SK-N-SH (cell line): ENCODE measurements around the gene KLHL17. TPM values are rescaled to one million over a fixed set of nuclear protein-coding genes. Genes with fewer than 3 reads are reported as not detected.

ENCODE experiments used
- CTCF ChIA-PET: fragments of 300-600, 350-600 bp; formaldehyde crosslinking; extraction: SDS; loops from one replicate; lab custom pipeline; 2021; lab: Yijun Ruan, JAX
- POLR2A ChIA-PET: fragments of 350-600 bp; sonication (Branson Sonifier 250); formaldehyde crosslinking; extraction: SDS; loops from one replicate; lab custom pipeline; 2020; ENCODE audit warnings: antibody characterized with exemption, inconsistent platforms; lab: Yijun Ruan, JAX
- DNase-seq: peaks from one replicate; pipeline ENCODE4 v3.0.0; 2012
- H2AFZ ChIP-seq: fragments of 200-600 bp; sonication (generic); 2 replicates; pipeline ENCODE4 v1.8.1; 2016; ENCODE audit warnings: antibody characterized with exemption, mild to moderate bottlenecking, low read depth
- H3F3A ChIP-seq: fragments of 200-600 bp; sonication (generic); replicated peaks from 2 replicates; pipeline ENCODE3; 2016; ENCODE audit warnings: antibody characterized with exemption, mild to moderate bottlenecking; ENCODE audit not compliant: insufficient read depth
- H3K27ac ChIP-seq, 2 experiments: fragments of 200-500 bp in 1 of 2; fragments of 200-600 bp in 1 of 2; sonication (Bioruptor generic) in 1 of 2; sonication (generic), shearing (Covaris generic) in 1 of 2; 2 replicates each; pipeline versions ENCODE4 v1.5.1 to v1.6.1; 2014 to 2016; ENCODE audit warnings: low read depth in 2 of 2, inconsistent platforms in 1 of 2, low read length in 1 of 2, mild to moderate bottlenecking in 1 of 2, mixed read lengths in 1 of 2
- H3K27me3 ChIP-seq: fragments of 200-600 bp; sonication (generic), shearing (Covaris generic); 2 replicates; pipeline ENCODE4 v1.6.1; 2016; ENCODE audit warnings: mixed run types; ENCODE audit not compliant: insufficient read depth
- H3K36me3 ChIP-seq, 2 experiments: fragments of 200-500 bp in 1 of 2; fragments of 200-600 bp in 1 of 2; sonication (Bioruptor generic) in 1 of 2; sonication (generic) in 1 of 2; replicated peaks in 1 of 2; 2 replicates each; pipeline versions ENCODE3 to v1.5.1; 2014 to 2016; ENCODE audit warnings: low read length in 1 of 2, mild to moderate bottlenecking in 1 of 2; ENCODE audit not compliant: insufficient read depth in 2 of 2, control insufficient read depth in 1 of 2
- H3K4me1 ChIP-seq, 2 experiments: fragments of 200-500 bp in 1 of 2; fragments of 200-600 bp in 1 of 2; sonication (Bioruptor generic) in 1 of 2; sonication (generic), shearing (Covaris generic) in 1 of 2; 2 replicates each; pipeline versions ENCODE4 v1.5.1 to v1.6.1; 2014 to 2016; ENCODE audit warnings: low read depth in 1 of 2, low read length in 1 of 2, mixed run types in 1 of 2; ENCODE audit not compliant: insufficient read depth in 2 of 2, control insufficient read depth in 1 of 2
- H3K4me2 ChIP-seq: fragments of 200-600 bp; sonication (generic), shearing (Covaris generic); 2 replicates; pipeline ENCODE4 v1.6.1; 2017; ENCODE audit warnings: mixed run types
- H3K4me3 ChIP-seq, 2 experiments: fragments of 200-500 bp in 1 of 2; fragments of 200-600 bp in 1 of 2; sonication (Bioruptor generic) in 1 of 2; sonication (generic), shearing (Covaris generic) in 1 of 2; 2 replicates each; pipeline versions ENCODE4 v1.5.1 to v1.8.1; 2014 to 2016; ENCODE audit warnings: low read depth in 2 of 2, inconsistent platforms in 1 of 2, low read length in 1 of 2, mild to moderate bottlenecking in 1 of 2, mixed read lengths in 1 of 2, moderate library complexity in 1 of 2
- H3K79me2 ChIP-seq: fragments of 200-600 bp; sonication (generic); 2 replicates; pipeline ENCODE4 v1.8.1; 2017; ENCODE audit warnings: mild to moderate bottlenecking; ENCODE audit not compliant: insufficient read depth
- H3K9ac ChIP-seq: fragments of 200-600 bp; sonication (generic); 2 replicates; pipeline ENCODE4 v1.6.1; 2017; ENCODE audit warnings: mixed run types
- H3K9me2 ChIP-seq: fragments of 200-600 bp; sonication (generic); 2 replicates; pipeline ENCODE4 v1.6.1; 2017; ENCODE audit warnings: mixed run types
- H3K9me3 ChIP-seq: fragments of 200-600 bp; sonication (generic); 2 replicates; pipeline ENCODE4 v1.6.1; 2017; ENCODE audit warnings: mixed run types, mild to moderate bottlenecking, moderate library complexity
- H4K20me1 ChIP-seq: fragments of 200-600 bp; sonication (generic); 2 replicates; pipeline ENCODE4 v1.6.1; 2017; ENCODE audit warnings: mild to moderate bottlenecking, mixed run types; ENCODE audit not compliant: insufficient read depth
- CHD2 ChIP-seq: fragments of 150-350 bp; IDR thresholded peaks from 2 replicates; pipeline ENCODE4 v1.6.1; 2018; ENCODE audit warnings: low read length; ENCODE audit not compliant: partially characterized antibody
- CTCF ChIP-seq: fragments of 200-600 bp; sonication (generic); IDR thresholded peaks from 2 replicates; pipeline ENCODE4 v1.6.1; 2017; ENCODE audit warnings: antibody characterized with exemption, mild to moderate bottlenecking, moderate library complexity
- ELF1 ChIP-seq: IDR thresholded peaks from 2 replicates; pipeline ENCODE4 v1.4.0; 2012
- EZH2phosphoT487 ChIP-seq: fragments of 200-600 bp; sonication (generic); IDR thresholded peaks from 2 replicates; pipeline ENCODE4 v1.6.1; 2017; ENCODE audit warnings: low read depth, mixed run types, mild to moderate bottlenecking, antibody characterized with exemption, moderate library complexity, borderline replicate concordance
- FOXJ3 ChIP-seq: sonication (generic); formaldehyde crosslinking; IDR thresholded peaks from 2 replicates; pipeline ENCODE4 v1.5.1; 2020; ENCODE audit warnings: mild to moderate bottlenecking, missing genetic modification reagents
- FOXM1 ChIP-seq: IDR thresholded peaks from 2 replicates; pipeline ENCODE4 v1.4.0; 2012; ENCODE audit warnings: low read depth, mild to moderate bottlenecking
- JUND ChIP-seq: IDR thresholded peaks from 2 replicates; pipeline ENCODE4 v1.4.0; 2012
- NRF1 ChIP-seq: IDR thresholded peaks from 2 replicates; pipeline ENCODE4 v1.6.1; 2012; ENCODE audit warnings: low read depth, mild to moderate bottlenecking, low read length
- RAD21 ChIP-seq: IDR thresholded peaks from 2 replicates; pipeline ENCODE4 v1.6.1; 2012; ENCODE audit warnings: mild to moderate bottlenecking, low read length
- RFX5 ChIP-seq: IDR thresholded peaks from 2 replicates; pipeline ENCODE4 v1.6.1; 2012; ENCODE audit warnings: mild to moderate bottlenecking, improper control_type of control experiment, low read length
- SMC3 ChIP-seq: IDR thresholded peaks from 2 replicates; pipeline ENCODE4 v1.6.1; 2012; ENCODE audit warnings: low read depth, low read length, improper control_type of control experiment
- TCF12 ChIP-seq: IDR thresholded peaks from 2 replicates; pipeline ENCODE4 v1.4.0; 2012
- WGBS: methylation state at CpG from one replicate; pipeline ENCODE4 v1.1.6; 2017; ENCODE audit warnings: low lambda C conversion rate; 5-methylcytosine and 5-hydroxymethylcytosine counted together
- polyA plus RNA-seq, 3 experiments: library from polyadenylated mRNA; depleted of rRNA; stranded (reverse); fragments of >200 nt; gene quantifications; 2 replicates each; pipeline ENCODE4 v1.2.3, GENCODE V29; 2012
- TF ChIP-seq, protein P1 (sequence below): IDR thresholded peaks from 2 replicates; pipeline ENCODE4 v1.4.0; 2012; ENCODE audit warnings: low read depth

The KLHL17 gene
- polyA plus RNA-seq, 1 of the 3 experiments (the other 2 are of a cell fraction) = 27.3 TPM

GRCh38 chr1:932173-932510 lies 28.2 kb upstream of the KLHL17 start:
- Histone ChIP-seq H3F3A (peaks cover 3% of the 10 kb centered on the region), H3K9me2 (no peaks in the 10 kb centered on the region), H3K27me3 (no peaks in the 10 kb centered on the region), H3K4me1 (peaks cover 0 to 12% of the 10 kb centered on the region in 2 experiments; a peak in 1 of 4 replicates), H3K36me3 (no peaks in the 10 kb centered on the region), H3K9me3 (no peaks in the 10 kb centered on the region), H3K79me2 (no peaks in the 10 kb centered on the region), H2AFZ (no peak overlapping the region), H3K9ac (no peak overlapping the region), H4K20me1 (no peaks in the 10 kb centered on the region), H3K4me3 (no peak overlapping the region), H3K4me2 (no peak overlapping the region), H3K27ac (no peak overlapping the region)
- WGBS = 78% methylated on average over 8 of the region's 16 CpGs
- TF ChIP-seq ELF1 (no peak), CHD2 (no peak), TCF12 (no peak), EZH2phosphoT487 (no peak), FOXJ3 (no peak), SMC3 (no peak), RAD21 (no peak), RFX5 (no peak)
- no peak for DNase-seq
- ChIA-PET CTCF (interaction anchor here (0.9 to 6.6 kb wide), 5 partner anchors 8 to 70 kb away, joined by 4 to 49 read pairs (median 15); no protein-coding TSS in a partner anchor), POLR2A (no interaction called here)

DNA sequence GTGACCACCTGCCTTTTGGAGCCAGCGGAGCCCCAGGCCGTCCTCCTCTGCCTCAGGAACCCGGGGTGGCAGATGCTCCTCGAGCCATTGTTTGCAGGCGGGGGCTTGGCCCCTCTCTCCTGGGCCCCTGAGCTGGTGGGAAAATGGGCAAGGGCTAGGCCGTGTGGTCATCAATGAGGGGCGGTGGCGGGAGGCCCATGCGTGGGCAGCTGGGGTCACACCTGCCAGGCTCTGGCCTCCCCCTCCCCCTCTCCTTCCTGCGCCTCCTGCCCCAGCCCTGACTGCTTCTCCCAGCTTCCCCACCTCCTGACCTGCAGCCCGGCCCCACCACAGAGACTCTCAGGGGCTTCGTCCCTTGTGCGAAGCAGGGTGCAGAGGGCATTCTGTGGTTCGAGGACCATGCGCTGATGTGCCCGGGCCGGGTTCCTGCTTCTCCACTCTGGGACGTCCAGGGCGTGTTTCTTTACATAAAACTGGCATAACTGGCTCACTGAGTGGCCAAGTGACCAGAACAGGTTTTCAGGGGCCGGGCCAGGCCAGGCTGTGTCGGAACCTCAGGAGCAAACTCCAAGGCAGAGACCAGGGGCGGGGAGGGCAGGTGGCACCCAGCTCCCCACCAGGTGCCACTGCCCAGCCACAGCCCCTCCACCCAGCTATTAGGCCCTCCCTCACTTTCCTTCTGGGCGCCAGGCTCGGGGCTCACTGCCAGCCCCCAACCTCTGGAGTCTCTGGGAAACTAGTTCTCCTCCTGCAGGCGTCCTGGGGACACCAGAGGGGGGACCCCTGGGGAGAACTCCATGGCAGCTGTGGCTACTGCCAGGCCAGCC lies 27.4 kb upstream of the KLHL17 start:
- H3K4me2 ChIP-seq = no peak overlapping the region
- CTCF ChIA-PET = interaction anchor here (1.0 to 6.6 kb wide), 3 partner anchors 9 to 28 kb away, joined by 3 to 49 read pairs (median 5); partner anchors contain the start of gene SAMD11
- no peaks in the 10 kb centered on the region for H3K36me3 ChIP-seq
- POLR2A ChIA-PET = no interaction called here
- no peaks in the 10 kb centered on the region for H3K79me2 ChIP-seq
- H4K20me1 ChIP-seq = no peaks in the 10 kb centered on the region
- no peaks in the 10 kb centered on the region for H3K9me2 ChIP-seq
- WGBS = 87% methylated on average over 10 of the region's 25 CpGs
- H3K27me3 ChIP-seq = no peaks in the 10 kb centered on the region
- no peak overlapping the region for H3K9ac ChIP-seq
- TF ChIP-seq ELF1 = no peak
- no peak for TF ChIP-seq NRF1
- TF ChIP-seq RAD21 = no peak
- no peak for TF ChIP-seq JUND
- TF ChIP-seq FOXM1 = no peak
- TF ChIP-seq CTCF = no peak
- TF ChIP-seq, protein P1, sequence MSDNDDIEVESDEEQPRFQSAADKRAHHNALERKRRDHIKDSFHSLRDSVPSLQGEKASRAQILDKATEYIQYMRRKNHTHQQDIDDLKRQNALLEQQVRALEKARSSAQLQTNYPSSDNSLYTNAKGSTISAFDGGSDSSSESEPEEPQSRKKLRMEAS = no peak
- TF ChIP-seq, all 33 proteins: peak for 0
- Histone ChIP-seq H3K9me3 (no peaks in the 10 kb centered on the region), H3K4me1 (peaks cover 0 to 12% of the 10 kb centered on the region in 2 experiments; a peak in 1 of 4 replicates), H3K27ac (no peak overlapping the region), H3K4me3 (no peak overlapping the region), H3F3A (peaks cover 3% of the 10 kb centered on the region), H2AFZ (no peak overlapping the region)
- no peak for DNase-seq
